ENCODE data around the gene TSPAN33. TPM values are rescaled to one million over a fixed set of nuclear protein-coding genes. Genes with fewer than 3 reads are reported as not detected.

TSPAN33 gene
- total and polyA plus RNA-seq, 10 of the 15 experiments (the other 5 are each of a cell fraction or from before 2014, with no cell fraction given), result 12.0 to 123 (median 86.3) TPM

DNA sequence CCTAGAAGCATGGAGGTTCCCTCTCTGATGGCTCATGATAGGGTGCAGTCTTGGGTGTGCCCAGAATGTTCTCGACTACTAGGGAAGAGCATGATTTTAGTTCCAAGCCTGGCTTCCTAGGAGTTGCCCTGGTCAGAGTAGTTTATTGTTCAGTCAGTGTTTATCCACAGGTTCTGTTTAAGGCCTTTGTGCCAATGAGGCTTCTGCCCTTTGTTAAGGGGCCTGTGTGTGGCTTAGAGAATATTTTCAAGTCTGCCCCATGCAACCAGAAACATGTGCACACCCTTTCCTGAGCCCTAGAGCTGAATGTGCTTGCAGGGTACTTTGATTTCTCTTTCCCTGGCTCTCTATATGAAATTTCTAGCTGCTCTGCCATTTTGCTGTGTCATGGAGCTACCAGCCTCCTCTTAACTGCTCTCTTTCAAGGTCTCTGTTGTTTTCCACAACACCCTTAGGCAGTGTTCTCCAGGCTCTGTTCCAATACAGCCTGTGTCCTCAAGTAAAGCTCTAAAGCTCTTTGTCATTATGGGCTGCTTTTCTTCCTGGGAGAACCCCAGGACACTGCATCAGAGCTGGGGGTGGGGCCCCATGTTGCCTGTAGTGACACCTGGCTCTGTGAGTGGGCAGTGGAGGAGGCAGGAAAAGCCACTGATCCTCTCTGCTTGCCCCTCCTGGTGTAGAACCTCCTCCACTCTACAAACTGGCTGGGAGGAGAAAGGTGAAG lies 34.1 kb upstream of the TSPAN33 start:
- H3K27ac ChIP-seq (ENCODE audit: control insufficient read depth, insufficient read depth), result peak overlapping the region; percentile 30; the same call in 1 of the 2 replicates
- FAIRE-seq, result no peak

DNA sequence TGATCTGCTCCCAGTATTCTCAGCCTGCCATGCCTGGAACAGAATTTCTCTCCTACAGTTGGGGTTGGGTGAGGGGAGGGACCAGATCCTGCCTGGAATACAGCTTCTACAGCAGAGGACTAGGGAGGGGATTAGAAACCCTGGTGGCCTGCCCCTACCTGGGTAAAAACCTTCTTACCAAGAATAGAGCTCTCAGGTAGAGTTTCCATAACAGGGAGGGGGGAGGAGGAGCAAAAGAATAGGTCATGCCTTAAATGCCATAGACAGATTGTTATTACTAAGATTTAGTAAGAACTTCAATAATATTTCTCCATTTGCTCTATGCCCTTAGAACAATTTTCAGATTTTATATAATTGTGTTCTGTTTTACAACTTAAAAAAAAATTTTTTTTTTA lies 33.5 kb upstream of the TSPAN33 start:
- FAIRE-seq (no peak), DNase-seq (ENCODE audit: low read depth, low spot score) (no peak), ATAC-seq (no peak)
- RAD21 ChIA-PET (ENCODE audit: unreplicated experiment), result interaction anchor here (0.8 to 1.9 kb wide), 6 partner anchors 10 to 53 kb away, joined by 4 to 8 read pairs (median 4); no protein-coding TSS in a partner anchor
- H3K36me3 ChIP-seq (ENCODE audit: control insufficient read depth in 2 of 2, insufficient read depth in 2 of 2, low read length in 1 of 2), result no peaks in the 10 kb centered on the region
- no peaks in the 10 kb centered on the region for H3K79me2 ChIP-seq (ENCODE audit: control insufficient read depth, insufficient read depth, low read length)
- intact Hi-C loops (cut with micrococcal nuclease; ENCODE audit: unreplicated experiment) (no loop called here), in situ Hi-C loops (cut with MboI) (no loop called here)
- no peak overlapping the region; the same call in 1 of the 2 replicates for H3K4me2 ChIP-seq (ENCODE audit: control insufficient read depth, insufficient read depth)
- peak overlapping the region; percentile 72 for H2AFZ ChIP-seq (ENCODE audit: control insufficient read depth, low read depth, low read length)
- H3K27me3 ChIP-seq (replicated peaks in 1 of 2; ENCODE audit: control insufficient read depth in 2 of 2, insufficient read depth in 2 of 2, low read length in 1 of 2), result no peaks in the 10 kb centered on the region
- peaks cover 9% of the 10 kb centered on the region for H3K4me1 ChIP-seq (ENCODE audit: control insufficient read depth, insufficient read depth, low read length)
- no peak overlapping the region for H3K9ac ChIP-seq (ENCODE audit: control insufficient read depth, insufficient read depth, low read length)
- peaks cover 7% of the 10 kb centered on the region for H3K9me3 ChIP-seq (replicated peaks; ENCODE audit: control insufficient read depth, insufficient read depth, low read length)
- SMC1A ChIA-PET (ENCODE audit: uncharacterized antibody, unreplicated experiment), result interaction anchor here (0.8 to 2.9 kb wide), 5 partner anchors 9 to 53 kb away, joined by 4 to 16 read pairs (median 5); no protein-coding TSS in a partner anchor
- H4K20me1 ChIP-seq (ENCODE audit: control insufficient read depth, insufficient read depth), result no peaks in the 10 kb centered on the region
- no TSS peak for BruUV-seq (replicated peaks)
- CTCF ChIA-PET, result interaction anchor here (0.6 to 2.3 kb wide), 7 partner anchors 9 to 96 kb away, joined by 3 to 8 read pairs (median 4); no protein-coding TSS in a partner anchor
- TF ChIP-seq SMARCA5 (IDR thresholded peaks at IDR 0.05) (no peak), POLR2AphosphoS2 (IDR thresholded peaks at IDR 0.05; ENCODE audit: low read depth, low read length) (no peak), ZSCAN29 (IDR thresholded peaks at IDR 0.05) (no peak), CHD1 (IDR thresholded peaks at IDR 0.05; ENCODE audit: low read depth, low read length) (no peak), CBX5 (IDR thresholded peaks at IDR 0.05; ENCODE audit: low read depth) (no peak), POLR2AphosphoS5 (IDR thresholded peaks at IDR 0.05; ENCODE audit: low read length) (no peak), E4F1 (IDR thresholded peaks at IDR 0.05; ENCODE audit: borderline replicate concordance, partially characterized antibody) (no peak), YBX1 (IDR thresholded peaks at IDR 0.05) (no peak), NBN (IDR thresholded peaks at IDR 0.05) (no peak)
- TF ChIP-seq, protein P1, sequence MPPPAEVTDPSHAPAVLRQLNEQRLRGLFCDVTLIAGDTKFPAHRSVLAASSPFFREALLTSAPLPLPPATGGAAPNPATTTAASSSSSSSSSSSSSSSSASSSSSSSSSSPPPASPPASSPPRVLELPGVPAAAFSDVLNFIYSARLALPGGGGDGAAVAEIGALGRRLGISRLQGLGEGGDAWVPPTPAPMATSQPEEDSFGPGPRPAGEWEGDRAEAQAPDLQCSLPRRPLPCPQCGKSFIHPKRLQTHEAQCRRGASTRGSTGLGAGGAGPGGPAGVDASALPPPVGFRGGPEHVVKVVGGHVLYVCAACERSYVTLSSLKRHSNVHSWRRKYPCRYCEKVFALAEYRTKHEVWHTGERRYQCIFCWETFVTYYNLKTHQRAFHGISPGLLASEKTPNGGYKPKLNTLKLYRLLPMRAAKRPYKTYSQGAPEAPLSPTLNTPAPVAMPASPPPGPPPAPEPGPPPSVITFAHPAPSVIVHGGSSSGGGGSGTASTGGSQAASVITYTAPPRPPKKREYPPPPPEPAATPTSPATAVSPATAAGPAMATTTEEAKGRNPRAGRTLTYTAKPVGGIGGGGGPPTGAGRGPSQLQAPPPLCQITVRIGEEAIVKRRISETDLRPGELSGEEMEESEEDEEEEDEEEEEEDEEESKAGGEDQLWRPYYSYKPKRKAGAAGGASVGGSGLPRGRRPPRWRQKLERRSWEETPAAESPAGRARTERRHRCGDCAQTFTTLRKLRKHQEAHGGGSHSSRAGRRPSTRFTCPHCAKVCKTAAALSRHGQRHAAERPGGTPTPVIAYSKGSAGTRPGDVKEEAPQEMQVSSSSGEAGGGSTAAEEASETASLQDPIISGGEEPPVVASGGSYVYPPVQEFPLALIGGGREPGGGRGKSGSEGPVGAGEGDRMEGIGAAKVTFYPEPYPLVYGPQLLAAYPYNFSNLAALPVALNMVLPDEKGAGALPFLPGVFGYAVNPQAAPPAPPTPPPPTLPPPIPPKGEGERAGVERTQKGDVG (CRISPR knock-in tag; IDR thresholded peaks at IDR 0.05), result no peak
- H3K27ac ChIP-seq (ENCODE audit: control insufficient read depth, insufficient read depth), result peak overlapping the region; percentile 30; the same call in 1 of the 2 replicates
- POLR2A ChIA-PET, result interaction anchor here (1.0 to 1.1 kb wide), 2 partner anchors 11 to 12 kb away, joined by 4 to 5 read pairs; no protein-coding TSS in a partner anchor
- H3K4me3 ChIP-seq, result no peak overlapping the region

More for the DNA sequence above, 34.1 kb upstream of the TSPAN33 start:
- Histone ChIP-seq H3K36me3 (ENCODE audit: control insufficient read depth in 2 of 2, insufficient read depth in 2 of 2, low read length in 1 of 2) (no peaks in the 10 kb centered on the region), H3K27me3 (replicated peaks in 1 of 2; ENCODE audit: control insufficient read depth in 2 of 2, insufficient read depth in 2 of 2, low read length in 1 of 2) (no peaks in the 10 kb centered on the region), H4K20me1 (ENCODE audit: control insufficient read depth, insufficient read depth) (no peaks in the 10 kb centered on the region), H3K4me2 (ENCODE audit: control insufficient read depth, insufficient read depth) (no peak overlapping the region; the same call in 1 of the 2 replicates), H3K79me2 (ENCODE audit: control insufficient read depth, insufficient read depth, low read length) (no peaks in the 10 kb centered on the region), H2AFZ (ENCODE audit: control insufficient read depth, low read depth, low read length) (peak overlapping the region; percentile 72), H3K4me1 (ENCODE audit: control insufficient read depth, insufficient read depth, low read length) (peaks cover 9% of the 10 kb centered on the region), H3K9ac (ENCODE audit: control insufficient read depth, insufficient read depth, low read length) (no peak overlapping the region), H3K4me3 (no peak overlapping the region), H3K9me3 (replicated peaks; ENCODE audit: control insufficient read depth, insufficient read depth, low read length) (peaks cover 4% of the 10 kb centered on the region)
- DNase-seq (ENCODE audit: low read depth, low spot score) (no peak), ATAC-seq (peak; percentile 51; the same call in 2 of the 3 replicates)
- ChIA-PET CTCF (interaction anchor here (0.6 to 2.1 kb wide), 6 partner anchors 12 to 96 kb away, joined by 3 to 8 read pairs (median 4); no protein-coding TSS in a partner anchor), RAD21 (ENCODE audit: unreplicated experiment) (interaction anchor here (0.8 to 1.9 kb wide), 6 partner anchors 9 to 53 kb away, joined by 4 to 8 read pairs (median 4); no protein-coding TSS in a partner anchor), POLR2A (interaction anchor here (1.0 to 1.1 kb wide), 2 partner anchors 12 kb away, joined by 4 to 5 read pairs; no protein-coding TSS in a partner anchor), SMC1A (ENCODE audit: uncharacterized antibody, unreplicated experiment) (interaction anchor here (0.8 to 2.9 kb wide), 5 partner anchors 8 to 53 kb away, joined by 4 to 16 read pairs (median 5); no protein-coding TSS in a partner anchor)
- intact Hi-C loops (cut with micrococcal nuclease; ENCODE audit: unreplicated experiment) (no loop called here), in situ Hi-C loops (cut with MboI) (no loop called here)
- 100% methylated on average over 1 of the region's 1 CpG for WGBS (ENCODE audit: insufficient coverage, insufficient replicate concordance, low lambda C conversion rate, missing lambda C conversion rate)
- no TSS peak for BruUV-seq (replicated peaks)
- no peak for TF ChIP-seq HDAC6 (IDR thresholded peaks at IDR 0.05; ENCODE audit: unreplicated experiment)
- TF ChIP-seq IKZF1 (conservative IDR thresholded peaks at IDR 0.05), result 0 out of 2 replicates have a peak, but pooled peaks have one; percentile 25

Data from GM12878 (cell line).